Muscle layer of duodenum (tissue), 2 donors: ENCODE data around the gene SPATS2.
"Not testable (repeated sequence)": the region's sequence is repeated elsewhere in the genome, so short reads cannot be mapped to it uniquely, and the experiment has no call there.

Experiments used
- H3K27ac ChIP-seq: one replicate; pipeline ENCODE4 v1.7.0; 2013; ENCODE audit warnings: mild to moderate bottlenecking, low read length
- H3K27me3 ChIP-seq: one replicate; pipeline ENCODE4 v1.7.0; 2013; ENCODE audit warnings: low read depth, mild to moderate bottlenecking, control low read depth, low read length
- H3K36me3 ChIP-seq, 2 donors: one replicate each; pipeline ENCODE4 v1.7.0; 2013; ENCODE audit warnings: low read length in 2 of 2, control low read depth in 1 of 2, mild to moderate bottlenecking in 1 of 2; ENCODE audit not compliant: insufficient read depth in 2 of 2, control insufficient read depth in 1 of 2
- H3K4me1 ChIP-seq, 2 donors: one replicate each; pipeline ENCODE4 v1.7.0; 2013; ENCODE audit warnings: low read length in 2 of 2, mild to moderate bottlenecking in 2 of 2, control low read depth in 1 of 2, moderate library complexity in 1 of 2; ENCODE audit not compliant: insufficient read depth in 2 of 2, control insufficient read depth in 1 of 2
- H3K4me3 ChIP-seq, 2 donors: one replicate each; pipeline ENCODE4 v1.7.0; 2013; ENCODE audit warnings: low read length in 2 of 2, low read depth in 1 of 2, mild to moderate bottlenecking in 1 of 2
- H3K9me3 ChIP-seq, 2 donors: one replicate each; pipeline ENCODE4 v1.7.0; 2013; ENCODE audit warnings: low read length in 2 of 2, control low read depth in 1 of 2, mild to moderate bottlenecking in 1 of 2; ENCODE audit not compliant: control insufficient read depth in 1 of 2
- donor health status: healthy.

SPATS2 gene

DNA sequence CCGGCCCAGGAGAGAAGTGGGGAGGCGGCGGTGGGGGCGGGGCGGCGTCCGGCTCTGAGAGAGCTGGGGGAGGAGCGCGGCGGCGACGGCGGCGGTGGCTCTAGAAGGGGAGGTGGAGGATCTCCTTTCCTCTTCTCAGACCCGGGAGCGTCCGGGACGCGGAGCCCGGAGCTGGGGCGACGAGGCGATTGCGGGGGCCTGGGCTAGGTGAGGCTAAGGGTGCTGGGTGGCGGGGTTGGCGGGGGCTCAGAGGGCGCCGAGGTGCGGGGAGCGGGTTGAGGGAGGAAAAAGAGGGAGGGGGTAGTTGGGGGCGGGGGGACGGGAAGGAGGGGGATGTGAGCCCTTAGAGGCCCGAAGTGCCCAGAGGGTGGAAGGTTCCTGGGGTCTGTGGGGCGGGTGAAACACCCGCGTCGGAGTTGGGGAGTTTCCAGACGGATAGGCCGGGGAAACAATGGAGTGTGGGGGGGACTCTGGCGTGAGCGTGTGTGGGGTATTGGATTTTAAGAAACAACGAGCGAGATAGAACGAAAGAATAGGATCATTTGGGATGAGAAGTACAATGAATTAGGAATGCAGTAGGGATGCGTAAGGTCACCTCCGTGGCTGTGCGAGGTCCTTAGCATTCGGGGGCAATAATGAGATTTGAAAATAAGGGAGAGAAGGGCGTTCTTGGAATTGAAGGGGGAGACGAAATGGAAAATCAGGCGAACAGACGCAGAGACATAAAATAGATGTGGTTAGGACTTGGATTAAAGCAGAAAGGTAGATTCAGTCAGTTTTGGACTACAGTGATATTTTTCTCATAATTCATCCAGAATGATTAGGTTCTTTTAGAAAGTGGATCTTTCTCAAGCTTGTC, at the start of gene SPATS2:
Gene SPATS2 (plus strand): TSS at position 82 of the 859 bp plus-strand sequence. CDS start 93,551 bp downstream, outside the sequence.
- H3K9me3 ChIP-seq: no peaks in the 10 kb centered on the region
- no peaks in the 10 kb centered on the region for H3K27me3 ChIP-seq
- H3K4me3 ChIP-seq: peak within 1 kb of the TSS; percentile 73 to 86
- peaks cover 0 to 4% of the 10 kb centered on the region in 2 donors for H3K36me3 ChIP-seq
- peak within 1 kb of the TSS; percentile 86 for H3K27ac ChIP-seq
- peaks cover 4 to 6% of the 10 kb centered on the region in 2 donors for H3K4me1 ChIP-seq

DNA sequence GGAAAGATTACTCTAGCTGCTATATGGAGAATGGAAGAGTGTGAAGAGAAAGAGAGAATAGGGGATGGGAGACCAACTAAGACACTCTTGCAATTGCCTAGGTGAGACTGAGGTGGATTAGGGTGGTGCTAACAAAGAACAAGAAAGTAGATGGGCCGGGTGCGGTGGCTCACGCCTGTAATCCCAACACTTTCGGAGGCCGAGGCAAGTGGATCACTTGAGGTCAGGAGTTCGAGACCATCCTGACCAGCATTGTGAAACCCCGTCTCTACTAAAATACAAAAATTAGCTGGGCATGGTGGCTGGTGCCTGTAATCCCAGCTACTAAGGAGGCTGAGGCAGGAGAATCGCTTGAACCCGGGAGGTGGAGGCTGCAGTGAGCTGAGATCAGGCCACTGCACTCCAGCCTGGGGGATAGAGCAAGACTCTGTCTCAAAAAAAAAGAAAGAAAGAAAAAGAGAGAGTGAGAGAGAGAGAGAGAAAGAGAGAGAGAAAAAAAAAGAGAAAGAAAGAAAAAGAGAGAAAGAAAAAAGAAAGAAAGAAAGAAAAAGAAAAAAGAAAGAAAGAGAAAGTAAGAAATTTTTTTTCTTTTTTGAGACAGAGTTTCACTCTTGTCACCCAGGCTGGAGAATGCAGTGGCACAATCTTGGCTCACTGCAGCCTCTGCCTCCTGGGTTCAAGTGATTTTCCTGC, 46.7 kb upstream of the SPATS2 start:
- H3K36me3 ChIP-seq, H3K4me3 ChIP-seq, H3K27me3 ChIP-seq, H3K27ac ChIP-seq, H3K9me3 ChIP-seq: not testable (repeated sequence)
- peaks cover 0 to 12% of the 10 kb centered on the region in 2 donors for H3K4me1 ChIP-seq

DNA sequence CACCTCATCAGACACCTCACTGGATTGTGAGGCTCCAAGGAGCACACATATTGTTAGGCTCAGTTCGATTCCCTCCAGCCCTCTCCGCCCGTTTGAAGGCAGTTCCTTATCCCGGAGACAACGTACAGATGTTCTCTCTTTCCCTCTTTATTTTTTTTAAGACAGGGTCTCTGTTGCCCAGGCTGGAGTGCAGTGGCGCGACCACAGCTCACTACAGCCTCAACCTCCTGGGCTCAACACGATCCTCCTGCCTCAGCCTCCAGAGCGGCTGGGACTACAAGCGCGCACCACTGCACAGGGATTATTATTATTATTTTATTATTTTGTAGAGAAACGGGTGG, 44.9 kb upstream of the SPATS2 start:
- H3K4me3 ChIP-seq: peak overlapping the region; percentile 60 to 68
- H3K4me1 ChIP-seq: peaks cover 0 to 12% of the 10 kb centered on the region in 2 donors
- no peak overlapping the region for H3K27ac ChIP-seq
- H3K9me3 ChIP-seq: no peaks in the 10 kb centered on the region
- no peaks in the 10 kb centered on the region for H3K27me3 ChIP-seq
- H3K36me3 ChIP-seq: no peaks in the 10 kb centered on the region

DNA sequence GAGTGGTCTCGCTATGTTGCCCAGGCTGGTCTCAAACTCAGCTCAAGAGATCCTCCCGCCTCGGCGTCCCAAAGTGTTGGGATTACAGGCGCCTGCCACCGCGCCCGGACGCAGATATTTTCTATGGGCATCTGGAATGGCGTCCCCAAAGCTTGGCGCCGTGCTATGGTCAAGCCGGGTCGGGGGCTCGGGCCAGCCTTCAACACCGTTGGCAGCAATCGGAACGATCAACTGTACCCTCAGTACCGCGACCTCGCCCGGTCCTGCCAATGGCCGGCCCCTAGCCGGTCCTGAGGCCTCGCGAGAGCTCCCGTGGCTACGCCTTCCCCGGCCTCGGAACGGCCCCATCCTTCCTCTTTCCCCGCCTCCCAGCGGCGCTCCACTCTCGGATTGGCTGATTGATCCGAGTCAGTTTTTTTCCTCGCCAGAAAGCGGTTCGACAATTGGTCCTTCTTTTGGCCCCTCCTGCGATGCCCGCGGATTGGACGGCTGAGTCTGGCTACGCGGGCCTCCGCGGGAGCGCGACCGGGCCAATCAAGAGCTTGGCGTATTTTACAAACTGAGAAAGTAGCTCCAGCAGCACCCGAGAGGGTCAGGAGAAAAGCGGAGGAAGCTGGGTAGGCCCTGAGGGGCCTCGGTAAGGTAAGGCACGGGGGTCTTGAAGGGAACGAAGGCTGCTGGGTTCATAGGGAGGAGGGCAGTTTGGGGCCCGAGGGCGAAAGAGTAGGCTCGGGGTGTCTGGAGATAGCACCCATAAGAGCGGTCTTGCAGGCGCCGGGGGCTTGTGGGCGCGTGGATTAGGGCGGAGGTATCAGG, 44.3 kb upstream of the SPATS2 start, which contains the start of gene TROAP:
Gene TROAP (plus strand): TSS at position 548 of the 816 bp plus-strand sequence. CDS start 354 bp downstream, outside the sequence.
- Histone ChIP-seq H3K9me3 (no peaks in the 10 kb centered on the region), H3K27me3 (no peaks in the 10 kb centered on the region), H3K36me3 (no peaks in the 10 kb centered on the region), H3K4me1 (peaks cover 0 to 12% of the 10 kb centered on the region in 2 donors), H3K4me3 (peak within 1 kb of the TSS; percentile 60 to 68), H3K27ac (no peak within 1 kb of the TSS)

DNA sequence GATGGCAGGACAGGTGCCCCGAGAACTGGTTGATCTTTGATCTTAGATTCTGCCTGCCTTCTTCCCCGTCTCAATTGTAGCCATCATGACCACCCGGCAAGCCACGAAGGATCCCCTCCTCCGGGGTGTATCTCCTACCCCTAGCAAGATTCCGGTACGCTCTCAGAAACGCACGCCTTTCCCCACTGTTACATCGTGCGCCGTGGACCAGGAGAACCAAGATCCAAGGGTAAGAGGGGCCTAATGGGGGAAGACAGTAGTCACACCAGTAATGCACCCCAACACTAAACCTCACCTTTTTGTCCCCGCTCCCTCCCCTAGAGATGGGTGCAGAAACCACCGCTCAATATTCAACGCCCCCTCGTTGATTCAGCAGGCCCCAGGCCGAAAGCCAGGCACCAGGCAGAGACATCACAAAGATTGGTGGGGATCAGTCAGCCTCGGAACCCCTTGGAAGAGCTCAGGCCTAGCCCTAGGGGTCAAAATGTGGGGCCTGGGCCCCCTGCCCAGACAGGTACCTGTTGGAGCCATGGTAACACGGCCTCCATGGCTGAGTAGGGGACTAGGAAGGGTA, 43.7 kb upstream of the SPATS2 start:
- Histone ChIP-seq H3K9me3 (no peaks in the 10 kb centered on the region), H3K4me3 (peak overlapping the region; percentile 60 to 68), H3K36me3 (no peaks in the 10 kb centered on the region), H3K4me1 (peaks cover 0 to 12% of the 10 kb centered on the region in 2 donors), H3K27me3 (no peaks in the 10 kb centered on the region), H3K27ac (no peak overlapping the region)

DNA sequence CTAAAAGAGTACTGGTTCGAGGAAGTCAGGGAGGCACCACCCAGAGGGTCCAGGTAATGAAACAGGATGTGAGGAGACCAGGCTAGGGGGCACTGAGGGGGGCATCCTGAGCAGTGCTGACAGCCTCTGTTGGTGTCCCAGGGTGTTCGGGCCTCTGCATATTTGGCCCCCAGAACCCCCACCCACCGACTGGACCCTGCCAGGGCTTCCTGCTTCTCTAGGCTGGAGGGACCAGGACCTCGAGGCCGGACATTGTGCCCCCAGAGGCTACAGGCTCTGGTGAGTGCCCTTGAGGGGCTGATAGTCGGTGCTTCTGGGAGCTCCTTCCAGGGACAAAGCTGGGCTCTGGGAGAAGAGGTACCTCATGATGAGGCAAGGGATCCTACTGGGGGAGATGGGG, 41.7 kb upstream of the SPATS2 start:
- H3K27me3 ChIP-seq: no peaks in the 10 kb centered on the region
- H3K4me1 ChIP-seq: peaks cover 0 to 12% of the 10 kb centered on the region in 2 donors
- no peaks in the 10 kb centered on the region for H3K36me3 ChIP-seq
- no peak overlapping the region for H3K27ac ChIP-seq
- no peaks in the 10 kb centered on the region for H3K9me3 ChIP-seq
- no peak overlapping the region for H3K4me3 ChIP-seq

DNA sequence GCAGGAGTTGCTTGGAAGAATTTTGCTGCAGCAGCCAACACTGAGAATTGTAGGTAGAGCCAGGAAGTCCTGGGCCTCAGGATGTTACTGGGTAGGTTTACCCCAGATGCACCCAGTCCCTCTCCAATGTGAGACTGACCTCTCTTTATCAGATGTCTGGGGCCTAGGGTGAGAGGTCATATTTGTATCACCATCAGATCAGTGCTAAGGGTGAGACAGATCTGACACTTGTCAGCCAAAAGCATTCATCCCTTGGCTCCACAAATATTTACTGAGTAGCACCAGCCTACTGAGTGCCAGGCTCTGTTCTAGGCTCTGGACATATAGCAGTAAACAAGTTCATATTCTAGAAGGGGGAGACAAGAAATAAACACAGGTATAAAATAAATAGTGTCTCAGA, 39.9 kb upstream of the SPATS2 start:
- no peaks in the 10 kb centered on the region for H3K36me3 ChIP-seq
- H3K9me3 ChIP-seq: no peaks in the 10 kb centered on the region
- no peak overlapping the region for H3K27ac ChIP-seq
- no peak overlapping the region for H3K4me3 ChIP-seq
- H3K4me1 ChIP-seq: peaks cover 0 to 9% of the 10 kb centered on the region in 2 donors
- H3K27me3 ChIP-seq: peaks cover 3% of the 10 kb centered on the region

DNA sequence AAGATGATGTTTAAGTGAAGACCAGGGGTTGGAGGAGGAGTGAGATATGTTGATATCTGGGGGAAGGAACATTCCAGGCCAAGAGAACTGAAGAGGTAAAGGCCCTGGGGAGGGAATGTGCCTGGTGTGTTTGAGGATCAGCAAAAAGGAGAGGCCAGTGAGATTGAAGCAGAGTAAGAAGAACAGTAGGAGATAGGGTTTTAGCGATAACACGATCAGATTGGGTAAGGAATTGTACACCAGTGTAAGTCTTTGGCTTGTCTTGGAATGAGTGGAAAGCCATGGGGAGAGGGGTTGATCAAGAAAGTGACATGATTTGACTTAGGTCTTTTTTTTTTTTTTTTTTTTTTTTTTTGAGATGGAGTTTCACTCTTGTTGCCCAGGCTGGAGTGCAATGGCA, 39.4 kb upstream of the SPATS2 start:
- Histone ChIP-seq H3K36me3 (no peaks in the 10 kb centered on the region), H3K27ac (no peak overlapping the region), H3K4me3 (no peak overlapping the region), H3K27me3 (peaks cover 3% of the 10 kb centered on the region), H3K9me3 (no peaks in the 10 kb centered on the region), H3K4me1 (peaks cover 0 to 9% of the 10 kb centered on the region in 2 donors)

DNA sequence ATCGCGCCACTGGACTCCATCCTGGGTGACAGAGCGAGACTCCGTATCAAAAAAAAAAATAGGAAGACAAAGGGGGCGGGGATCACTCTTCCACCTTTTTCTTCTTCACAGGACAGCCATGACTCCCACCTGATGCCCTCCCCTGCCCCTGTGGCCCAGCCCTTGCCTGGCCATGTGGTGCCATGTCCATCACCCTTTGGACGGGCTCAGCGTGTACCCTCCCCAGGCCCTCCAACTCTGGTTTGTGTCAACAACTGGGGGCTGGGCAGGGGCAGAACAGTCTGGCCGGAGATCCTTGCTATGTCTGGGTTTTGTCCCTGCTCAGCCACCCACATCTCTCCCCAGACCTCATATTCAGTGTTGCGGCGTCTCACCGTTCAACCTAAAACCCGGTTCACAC, 38.4 kb upstream of the SPATS2 start:
- H3K9me3 ChIP-seq: no peaks in the 10 kb centered on the region

DNA sequence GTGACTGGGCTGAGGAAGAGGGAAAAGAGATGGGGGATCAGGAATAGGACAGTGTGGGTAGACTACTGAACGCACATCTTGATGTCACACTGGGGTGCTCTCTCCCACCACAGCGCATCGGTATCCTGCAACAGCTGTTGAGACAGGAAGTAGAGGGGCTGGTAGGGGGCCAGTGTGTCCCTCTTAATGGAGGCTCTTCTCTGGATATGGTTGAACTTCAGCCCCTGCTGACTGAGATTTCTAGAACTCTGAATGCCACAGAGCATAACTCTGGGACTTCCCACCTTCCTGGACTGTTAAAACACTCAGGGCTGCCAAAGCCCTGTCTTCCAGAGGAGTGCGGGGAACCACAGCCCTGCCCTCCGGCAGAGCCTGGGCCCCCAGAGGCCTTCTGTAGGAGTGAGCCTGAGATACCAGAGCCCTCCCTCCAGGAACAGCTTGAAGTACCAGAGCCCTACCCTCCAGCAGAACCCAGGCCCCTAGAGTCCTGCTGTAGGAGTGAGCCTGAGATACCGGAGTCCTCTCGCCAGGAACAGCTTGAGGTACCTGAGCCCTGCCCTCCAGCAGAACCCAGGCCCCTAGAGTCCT, 37.1 kb upstream of the SPATS2 start:
- Histone ChIP-seq H3K4me1 (peaks cover 0 to 8% of the 10 kb centered on the region in 2 donors), H3K36me3 (no peaks in the 10 kb centered on the region), H3K27me3 (peaks cover 19% of the 10 kb centered on the region), H3K9me3 (no peaks in the 10 kb centered on the region), H3K27ac (no peak overlapping the region), H3K4me3 (no peak overlapping the region)

More for the DNA sequence above, 38.4 kb upstream of the SPATS2 start:
- no peaks in the 10 kb centered on the region for H3K36me3 ChIP-seq
- no peak overlapping the region for H3K27ac ChIP-seq
- H3K27me3 ChIP-seq: peaks cover 9% of the 10 kb centered on the region
- peaks cover 0 to 8% of the 10 kb centered on the region in 2 donors for H3K4me1 ChIP-seq
- no peak overlapping the region for H3K4me3 ChIP-seq
